GM21423 (cell line): Measurements from ENCODE around the gene SPRED2.
A peak's percentile ranks its signal among the peaks of the same experiment; 100 is the strongest.
"Not testable (repeated sequence)": the region's sequence is repeated elsewhere in the genome, so short reads cannot be mapped to it uniquely, and the experiment has no call there.

ENCODE experiments used
- ATAC-seq: cut with Tn5 transposase; IDR thresholded peaks from one replicate; pipeline ENCODE4 v1.9.1; 2021; ENCODE audit warnings: mild to moderate bottlenecking, moderate library complexity; ENCODE audit not compliant: unreplicated experiment

SPRED2 gene

GRCh38 chr2:65349863-65350262 lies 82.5 kb downstream of the SPRED2 start:
- no peak for ATAC-seq

- no peak for ATAC-seq
Observed at GRCh38 chr2:65347913-65348312, 84.5 kb downstream of the SPRED2 start.

DNA sequence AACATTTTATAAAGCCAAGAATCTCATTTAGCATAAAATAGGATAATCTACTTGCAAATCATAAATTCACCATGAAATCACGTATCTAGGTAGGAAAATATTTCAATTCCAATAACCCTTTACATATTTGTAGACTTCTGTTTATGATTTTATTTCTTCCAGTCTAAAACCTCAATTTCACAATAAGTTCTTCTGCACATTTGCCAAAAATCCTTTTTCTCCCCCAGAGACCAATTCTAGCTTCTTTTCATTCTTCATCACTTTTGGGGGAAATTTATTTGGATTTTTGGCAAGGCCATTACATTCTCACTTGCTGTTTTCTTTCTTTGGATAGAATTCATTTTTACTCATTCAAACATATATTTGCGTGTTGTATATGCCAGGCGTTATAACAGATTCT lies 86.8 kb downstream of the SPRED2 start:
- ATAC-seq, result no peak

GRCh38 chr2:65344689-65345088 lies 87.7 kb downstream of the SPRED2 start:
- no peak for ATAC-seq

GRCh38 chr2:65344182-65344581 lies 88.2 kb downstream of the SPRED2 start:
- no peak for ATAC-seq

GRCh38 chr2:65343386-65343785 lies 89.0 kb downstream of the SPRED2 start:
- ATAC-seq, result no peak

DNA sequence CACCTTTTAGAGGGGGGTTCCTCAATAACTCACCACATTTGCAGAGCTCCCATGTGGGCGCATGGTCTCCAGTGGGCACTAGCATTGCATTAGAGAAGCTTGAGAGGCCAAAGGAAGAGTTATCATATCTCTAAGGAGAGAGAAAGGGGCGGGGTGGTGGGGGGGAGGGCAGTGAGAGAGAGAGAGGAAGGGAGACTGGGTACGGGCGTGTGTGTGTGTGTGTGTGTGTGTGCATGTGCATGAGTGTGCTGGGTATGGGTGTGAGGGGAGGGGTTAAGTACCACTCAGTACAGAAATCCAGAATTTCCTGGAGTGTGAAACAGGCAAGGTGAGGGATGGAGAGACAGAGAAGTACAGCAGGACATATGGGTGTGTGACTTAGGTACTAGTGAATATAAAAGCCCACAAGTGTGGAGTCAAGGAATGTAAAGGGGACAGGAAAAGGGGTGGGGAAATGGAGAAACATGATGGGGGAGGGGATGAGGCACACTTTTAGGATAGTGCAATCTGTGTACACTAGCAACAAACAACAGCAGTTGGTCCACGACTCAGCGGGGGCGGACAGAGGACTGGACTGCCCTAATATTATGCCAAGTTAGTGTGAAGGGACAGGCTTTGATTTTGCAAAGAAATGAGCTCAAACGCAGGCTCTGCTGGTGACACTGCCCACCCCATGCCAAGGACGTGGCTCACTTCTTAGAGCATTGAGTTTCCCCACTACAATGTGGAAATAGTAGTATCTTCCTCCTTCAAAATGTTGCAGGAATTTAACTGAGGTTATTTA lies 91.3 kb downstream of the SPRED2 start:
- no peak for ATAC-seq

DNA sequence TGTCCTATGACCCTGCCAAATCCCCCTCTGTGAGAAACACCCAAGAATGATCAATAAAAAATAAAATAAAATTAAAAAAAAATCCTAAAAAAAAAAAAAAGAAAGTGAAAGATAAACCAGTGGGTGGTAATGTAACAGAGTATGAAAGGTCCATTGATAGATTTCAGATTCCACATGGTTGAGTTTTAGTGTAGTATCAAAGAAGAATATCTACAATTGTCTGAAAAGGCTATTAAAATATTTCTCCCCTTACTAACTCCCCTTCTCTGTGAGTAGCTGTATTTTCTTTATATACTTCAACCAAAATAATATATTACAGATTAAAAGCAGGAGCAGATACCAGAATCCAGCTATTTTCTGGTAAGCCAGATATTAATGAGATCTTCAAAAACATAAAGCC lies 92.8 kb downstream of the SPRED2 start:
- ATAC-seq, result no peak

DNA sequence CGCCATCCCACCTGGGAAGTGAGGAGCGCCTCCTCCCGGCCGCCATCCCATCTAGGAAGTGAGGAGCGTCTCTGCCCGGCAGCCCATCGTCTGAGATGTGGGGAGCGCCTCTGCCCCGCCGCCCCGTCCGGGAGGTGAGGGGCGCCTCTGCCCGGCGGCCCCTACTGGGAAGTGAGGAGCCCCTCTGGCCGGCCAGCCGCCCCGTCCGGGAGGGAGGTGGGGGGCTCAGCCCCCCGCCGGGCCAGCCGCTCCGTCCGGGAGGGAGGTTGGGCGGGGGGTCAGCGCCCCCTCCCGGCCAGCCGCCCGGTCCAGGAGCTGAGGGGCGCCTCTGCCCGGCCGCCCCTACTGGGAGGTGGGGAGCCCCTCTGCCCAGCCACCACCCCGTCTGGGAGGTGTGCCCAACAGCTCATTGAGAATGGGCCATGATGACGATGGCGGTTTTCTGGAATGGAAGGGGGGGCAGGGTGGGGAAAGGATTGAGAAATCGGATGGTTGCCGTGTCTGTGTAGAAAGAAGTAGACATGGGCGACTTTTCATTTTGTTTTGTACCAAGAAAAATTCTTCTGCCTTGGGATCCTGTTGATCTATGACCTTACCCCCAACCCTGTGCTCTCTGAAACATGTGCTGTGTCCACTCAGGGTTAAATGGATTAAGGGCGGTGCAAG lies 93.4 kb downstream of the SPRED2 start:
- ATAC-seq, result not testable (repeated sequence)

DNA sequence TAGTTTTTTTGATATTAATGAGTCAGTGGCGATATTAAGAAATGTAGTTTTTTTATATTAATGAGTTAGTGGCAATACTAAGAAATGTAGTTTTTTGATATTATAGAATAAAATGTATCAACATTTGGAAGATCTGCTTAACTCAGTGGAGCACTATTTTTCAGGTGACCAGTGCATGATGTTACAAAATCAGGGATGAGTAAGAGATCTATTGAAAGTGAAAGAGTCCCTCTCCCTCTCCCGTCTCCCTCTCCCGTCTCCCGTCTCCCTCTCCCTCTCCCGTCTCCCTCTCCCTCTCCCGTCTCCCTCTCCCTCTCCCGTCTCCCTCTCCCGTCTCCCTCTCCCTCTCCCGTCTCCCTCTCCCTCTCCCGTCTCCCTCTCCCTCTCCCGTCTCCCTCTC lies 94.5 kb downstream of the SPRED2 start:
- ATAC-seq, result not testable (repeated sequence)

GRCh38 chr2:65334714-65335113 lies 97.7 kb downstream of the SPRED2 start:
- ATAC-seq, result no peak

DNA sequence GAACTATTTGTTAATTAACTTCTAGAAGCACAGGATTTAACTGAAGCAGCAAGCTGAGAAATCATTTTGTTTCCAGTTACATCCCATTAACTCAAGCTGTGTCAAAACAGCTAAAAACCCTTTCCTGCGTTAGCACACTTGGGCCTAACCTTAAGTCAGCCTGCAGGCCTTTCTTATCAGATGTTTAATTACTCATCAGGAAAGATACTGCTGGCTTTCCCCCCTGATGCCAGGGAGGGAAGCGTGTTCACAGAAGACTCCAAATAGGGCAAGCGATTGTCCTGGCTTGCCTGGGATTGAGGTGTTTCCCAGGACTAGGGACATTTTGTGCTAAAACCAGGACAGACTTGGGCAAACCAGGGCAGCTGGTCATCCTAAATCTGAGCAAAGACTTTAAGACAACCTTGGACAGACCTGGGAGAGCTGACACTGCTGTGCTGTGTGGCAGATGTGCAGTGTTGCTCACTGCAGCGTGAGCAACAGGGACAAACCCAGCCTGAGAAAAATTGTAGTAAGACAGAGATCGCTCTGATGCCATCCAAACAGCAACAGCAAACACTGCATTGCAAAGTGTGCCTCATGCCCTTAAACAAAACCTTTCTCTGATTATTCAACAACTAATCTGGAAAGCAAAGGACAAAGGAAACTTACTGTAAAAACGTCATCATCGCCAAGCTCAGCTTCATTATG lies 100.9 kb downstream of the SPRED2 start:
- ATAC-seq, result no peak

- no peak for ATAC-seq
Observed at GRCh38 chr2:65329525-65329924, 102.9 kb downstream of the SPRED2 start.

DNA sequence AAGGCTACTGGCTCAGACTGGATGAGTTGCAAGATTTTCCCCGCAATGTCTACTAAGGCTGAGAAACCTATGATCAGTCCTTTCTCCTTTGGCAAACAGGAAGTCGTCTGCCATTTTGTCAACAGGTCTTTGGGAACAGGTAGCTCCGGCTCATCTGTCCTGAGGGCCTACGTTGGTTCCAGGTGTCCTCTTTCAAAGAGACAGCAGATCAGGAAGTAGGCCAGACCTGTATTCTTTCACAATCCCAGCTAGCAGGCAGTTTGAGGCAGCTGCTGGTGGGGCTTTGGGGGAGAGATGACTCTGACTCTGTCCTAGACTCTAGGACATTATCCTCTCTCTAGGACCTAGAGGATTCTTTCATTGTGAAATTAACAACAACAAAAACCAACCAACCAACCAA lies 106.1 kb downstream of the SPRED2 start:
- no peak for ATAC-seq

DNA sequence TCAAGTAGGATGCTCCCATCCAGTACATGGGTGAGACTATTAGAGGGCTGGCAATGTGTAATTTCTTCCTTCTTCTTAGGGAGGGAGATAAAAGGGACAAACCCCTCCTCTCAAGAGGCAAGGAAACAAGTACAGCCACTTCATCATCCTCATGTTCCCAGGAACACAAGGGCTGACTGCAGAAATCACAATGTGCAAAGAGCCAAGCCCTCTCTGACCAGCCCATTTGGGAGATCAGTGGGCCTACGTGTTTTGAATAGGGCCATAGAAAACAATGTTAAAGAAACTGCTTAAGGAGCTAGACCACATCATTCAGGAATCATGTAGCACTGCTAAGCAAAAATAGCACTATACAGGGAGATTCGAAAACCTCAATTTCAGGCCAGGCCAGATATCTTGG lies 107.3 kb downstream of the SPRED2 start:
- ATAC-seq, result no peak

DNA sequence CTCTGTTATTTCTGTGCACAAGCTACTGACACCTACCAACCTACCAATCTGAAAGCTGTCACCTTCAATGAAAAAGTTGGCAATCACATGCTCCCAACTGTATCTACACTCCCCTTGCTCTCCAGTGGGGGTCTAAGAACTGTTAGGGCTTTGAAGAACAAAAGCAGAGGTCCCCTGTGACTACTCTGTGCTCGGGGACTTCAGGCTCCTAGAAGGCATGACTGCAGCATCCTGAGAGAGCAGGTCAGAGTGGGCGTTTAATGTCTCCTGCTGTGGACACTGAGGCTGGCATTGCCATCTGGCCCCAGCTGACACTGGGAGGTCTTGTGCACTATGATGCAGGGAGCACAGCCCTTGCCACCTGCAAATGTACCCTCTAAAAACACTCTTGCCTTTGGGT lies 111.5 kb downstream of the SPRED2 start:
- no peak for ATAC-seq

DNA sequence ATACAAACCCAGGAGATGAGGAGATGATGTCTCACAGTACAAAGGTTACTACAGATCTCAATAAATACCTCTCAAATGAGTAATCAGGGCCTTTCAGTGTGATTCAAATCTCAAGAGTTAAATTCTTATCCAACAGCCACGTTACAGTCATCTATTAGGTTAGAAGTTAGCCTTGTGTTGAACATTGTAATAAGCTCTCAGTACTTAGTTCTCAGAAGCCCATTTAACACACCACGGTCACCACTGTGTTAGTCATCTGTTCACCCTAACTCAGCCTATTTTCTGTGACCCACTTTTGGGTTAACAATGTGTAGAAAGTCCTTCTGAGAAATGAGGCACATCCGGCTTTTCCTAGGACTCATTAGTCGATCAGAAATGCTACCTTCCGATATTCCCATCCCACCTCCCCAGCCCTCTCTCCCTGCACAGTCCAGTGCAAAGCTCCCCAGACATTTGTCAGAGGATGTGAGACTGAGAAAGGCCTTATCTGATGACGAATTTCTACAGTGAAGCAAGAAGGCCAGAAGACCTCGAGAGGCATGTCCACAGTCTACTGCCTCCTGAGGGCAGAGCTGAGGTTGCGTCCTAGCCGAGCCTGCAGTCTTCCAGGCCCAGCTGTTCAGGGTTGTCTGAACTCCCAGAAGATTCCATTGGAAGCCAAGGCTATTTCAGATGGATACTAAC lies 112.2 kb downstream of the SPRED2 start:
- ATAC-seq, result peak; percentile 58

DNA sequence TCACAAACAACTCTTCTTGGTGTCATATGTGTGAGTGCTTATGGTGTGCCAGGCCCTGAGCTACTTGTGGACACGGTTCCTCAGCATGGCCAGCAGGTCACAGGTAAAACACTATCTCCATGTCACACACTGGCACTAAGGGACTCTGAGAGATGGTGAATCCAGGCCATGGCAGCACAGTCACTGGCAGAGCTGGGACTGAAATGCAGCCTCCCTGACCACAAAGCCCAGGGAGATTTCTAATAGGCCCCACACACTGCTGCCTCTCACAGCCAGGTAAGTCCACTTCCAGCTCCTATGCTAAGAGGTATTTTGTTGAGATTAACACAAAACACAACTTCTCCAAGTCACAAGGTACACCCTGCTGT lies 112.7 kb downstream of the SPRED2 start:
- ATAC-seq, result no peak

- no peak for ATAC-seq
Observed at GRCh38 chr2:65319072-65319673, 113.2 kb downstream of the SPRED2 start.

DNA sequence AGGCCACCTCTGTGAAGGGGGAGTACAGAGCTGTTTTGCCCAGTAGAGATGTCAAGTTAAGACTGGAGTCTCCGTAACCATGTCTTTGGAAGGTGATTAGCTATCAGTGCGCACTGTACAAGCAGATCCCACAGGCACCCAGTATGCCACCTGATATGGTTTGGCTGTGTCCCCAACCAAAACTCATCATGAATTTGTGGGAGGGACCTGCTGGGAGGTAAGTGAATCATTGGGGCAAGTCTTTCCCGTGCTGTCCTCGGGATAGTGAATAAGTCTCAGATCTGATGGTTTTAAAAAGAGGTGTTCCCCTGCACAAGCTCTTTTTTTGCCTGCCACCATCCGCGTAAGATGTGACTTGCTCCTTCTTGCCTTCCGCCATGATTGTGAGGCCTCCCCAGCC lies 114.6 kb downstream of the SPRED2 start:
- no peak for ATAC-seq

DNA sequence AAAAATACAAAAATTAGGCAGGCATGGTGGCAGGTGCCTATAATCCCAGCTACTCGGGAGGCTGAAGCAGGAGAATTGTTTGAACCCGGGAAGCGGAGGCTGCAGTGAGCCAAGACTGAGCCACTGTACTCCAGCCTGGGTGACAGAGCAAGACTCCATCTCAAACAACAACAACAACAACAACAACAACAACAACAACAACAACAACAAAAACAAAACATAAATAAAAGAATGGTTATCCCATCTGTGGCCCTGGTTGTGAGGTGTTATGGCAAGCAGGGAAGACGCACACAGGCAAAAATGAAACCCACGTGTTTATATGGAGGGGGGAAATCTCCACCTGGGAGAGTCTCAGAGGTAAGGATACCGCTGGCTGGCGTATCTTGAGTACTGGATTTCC lies 115.0 kb downstream of the SPRED2 start:
- ATAC-seq, result not testable (repeated sequence)
